K562 (cell line): ENCODE data around the gene PRKG1.

Source experiments
- ATF7 ChIP-seq: fragments of 450-650 bp; IDR thresholded peaks from 2 replicates; pipeline ENCODE4 v1.7.1; 2014; ENCODE audit warnings: mild to moderate bottlenecking, moderate library complexity
- RCOR1 ChIP-seq, 2 experiments: IDR thresholded peaks; 2 replicates each; pipeline ENCODE4 v1.6.1; 2012; ENCODE audit warnings: low read depth in 2 of 2, low read length in 2 of 2, borderline replicate concordance in 1 of 2, improper control_type of control experiment in 1 of 2
- SPI1 ChIP-seq: IDR thresholded peaks from 2 replicates; pipeline ENCODE4 v1.6.1; 2011; ENCODE audit warnings: low read depth, low read length, control low read depth, borderline replicate concordance
- TF ChIP-seq, protein P1 (sequence below): fragments of 250-450 bp; sonication (Bioruptor Pico); IDR thresholded peaks from 2 replicates; pipeline ENCODE4 v1.4.0; 2020; ENCODE audit warnings: mild to moderate bottlenecking
- TF ChIP-seq, protein P2 (sequence below), 2 experiments: fragments of 450-650 bp; formaldehyde crosslinking in 1 of 2; IDR thresholded peaks; 2 replicates each; pipeline versions ENCODE4 v1.4.0 to v1.6.1; 2014 to 2020; ENCODE audit warnings: mild to moderate bottlenecking in 2 of 2, borderline replicate concordance in 1 of 2, low read depth in 1 of 2

DNA sequence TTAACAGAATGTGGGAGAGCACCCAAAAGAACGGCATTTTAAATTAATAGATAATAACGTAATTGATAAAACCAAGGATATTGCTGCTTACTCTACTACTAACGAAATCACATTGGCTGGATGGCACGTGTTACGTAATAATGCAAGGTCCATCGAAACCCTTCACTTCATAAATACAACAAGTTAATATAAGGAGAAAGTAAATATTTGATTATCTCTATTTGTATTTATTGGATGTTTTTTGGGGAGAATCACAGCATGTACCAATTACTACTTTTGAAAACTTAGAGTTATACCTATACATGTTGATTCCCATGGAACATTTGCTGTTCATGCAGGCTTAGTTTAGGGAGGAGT, 1.6 kb downstream of the PRKG1 start:
- TF ChIP-seq RCOR1 (IDR thresholded peaks at IDR 0.05; ENCODE audit: borderline replicate concordance in 1 of 2, low read depth in 2 of 2, low read length in 2 of 2) (no peak), SPI1 (no peak), ATF7 (no peak)
- TF ChIP-seq, protein P1, sequence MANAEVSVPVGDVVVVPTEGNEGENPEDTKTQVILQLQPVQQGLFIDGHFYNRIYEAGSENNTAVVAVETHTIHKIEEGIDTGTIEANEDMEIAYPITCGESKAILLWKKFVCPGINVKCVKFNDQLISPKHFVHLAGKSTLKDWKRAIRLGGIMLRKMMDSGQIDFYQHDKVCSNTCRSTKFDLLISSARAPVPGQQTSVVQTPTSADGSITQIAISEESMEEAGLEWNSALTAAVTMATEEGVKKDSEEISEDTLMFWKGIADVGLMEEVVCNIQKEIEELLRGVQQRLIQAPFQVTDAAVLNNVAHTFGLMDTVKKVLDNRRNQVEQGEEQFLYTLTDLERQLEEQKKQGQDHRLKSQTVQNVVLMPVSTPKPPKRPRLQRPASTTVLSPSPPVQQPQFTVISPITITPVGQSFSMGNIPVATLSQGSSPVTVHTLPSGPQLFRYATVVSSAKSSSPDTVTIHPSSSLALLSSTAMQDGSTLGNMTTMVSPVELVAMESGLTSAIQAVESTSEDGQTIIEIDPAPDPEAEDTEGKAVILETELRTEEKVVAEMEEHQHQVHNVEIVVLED (CRISPR knock-in tag), result no peak
- TF ChIP-seq, protein P2, sequence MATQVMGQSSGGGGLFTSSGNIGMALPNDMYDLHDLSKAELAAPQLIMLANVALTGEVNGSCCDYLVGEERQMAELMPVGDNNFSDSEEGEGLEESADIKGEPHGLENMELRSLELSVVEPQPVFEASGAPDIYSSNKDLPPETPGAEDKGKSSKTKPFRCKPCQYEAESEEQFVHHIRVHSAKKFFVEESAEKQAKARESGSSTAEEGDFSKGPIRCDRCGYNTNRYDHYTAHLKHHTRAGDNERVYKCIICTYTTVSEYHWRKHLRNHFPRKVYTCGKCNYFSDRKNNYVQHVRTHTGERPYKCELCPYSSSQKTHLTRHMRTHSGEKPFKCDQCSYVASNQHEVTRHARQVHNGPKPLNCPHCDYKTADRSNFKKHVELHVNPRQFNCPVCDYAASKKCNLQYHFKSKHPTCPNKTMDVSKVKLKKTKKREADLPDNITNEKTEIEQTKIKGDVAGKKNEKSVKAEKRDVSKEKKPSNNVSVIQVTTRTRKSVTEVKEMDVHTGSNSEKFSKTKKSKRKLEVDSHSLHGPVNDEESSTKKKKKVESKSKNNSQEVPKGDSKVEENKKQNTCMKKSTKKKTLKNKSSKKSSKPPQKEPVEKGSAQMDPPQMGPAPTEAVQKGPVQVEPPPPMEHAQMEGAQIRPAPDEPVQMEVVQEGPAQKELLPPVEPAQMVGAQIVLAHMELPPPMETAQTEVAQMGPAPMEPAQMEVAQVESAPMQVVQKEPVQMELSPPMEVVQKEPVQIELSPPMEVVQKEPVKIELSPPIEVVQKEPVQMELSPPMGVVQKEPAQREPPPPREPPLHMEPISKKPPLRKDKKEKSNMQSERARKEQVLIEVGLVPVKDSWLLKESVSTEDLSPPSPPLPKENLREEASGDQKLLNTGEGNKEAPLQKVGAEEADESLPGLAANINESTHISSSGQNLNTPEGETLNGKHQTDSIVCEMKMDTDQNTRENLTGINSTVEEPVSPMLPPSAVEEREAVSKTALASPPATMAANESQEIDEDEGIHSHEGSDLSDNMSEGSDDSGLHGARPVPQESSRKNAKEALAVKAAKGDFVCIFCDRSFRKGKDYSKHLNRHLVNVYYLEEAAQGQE (IDR thresholded peaks at IDR 0.05; ENCODE audit: borderline replicate concordance), result no peak
- TF ChIP-seq, protein P2 (CRISPR knock-in tag; IDR thresholded peaks at IDR 0.05; ENCODE audit: low read depth), result no peak
